HG03354 (cell line): ENCODE measurements around the gene NGLY1.

Experiments
- ATAC-seq: cut with Tn5 transposase; IDR thresholded peaks from one replicate; pipeline ENCODE4 v1.9.1; 2021; ENCODE audit warnings: mild to moderate bottlenecking; ENCODE audit not compliant: unreplicated experiment, poor library complexity, severe bottlenecking

The NGLY1 gene

GRCh38 chr3:25677121-25677520 is 106.1 kb downstream of the NGLY1 start:
- no peak for ATAC-seq

- no peak for ATAC-seq
Measured at GRCh38 chr3:25674670-25675069, 108.6 kb downstream of the NGLY1 start.

- no peak for ATAC-seq
Measured at GRCh38 chr3:25673738-25674298, 109.4 kb downstream of the NGLY1 start.
